NCI-H146 treated with DMSO at 0.1 percent for 48 hours (cell line): ENCODE measurements around the gene RABEP2.
"Not testable (repeated sequence)": the region's sequence is repeated elsewhere in the genome, so short reads cannot be mapped to it uniquely, and the experiment has no call there.

ENCODE experiments used
- DNase-seq: peaks from one replicate; lab custom pipeline; 2025; ENCODE audit not compliant: unreplicated experiment; lab: John Stamatoyannopoulos, UW

RABEP2 gene

GRCh38 chr16:28879841-28880588, 45.0 kb downstream of the RABEP2 start:
- DNase-seq, result peak; percentile 91

GRCh38 chr16:28879261-28879840, 45.7 kb downstream of the RABEP2 start:
- no peak for DNase-seq

- no peak for DNase-seq
Observed at GRCh38 chr16:28878083-28878926, 46.7 kb downstream of the RABEP2 start, which contains the start of gene ATP2A1. TSS of gene ATP2A1 (plus strand) at chr16:28878488. CDS start at chr16:28878672, 184 bp downstream.

GRCh38 chr16:28877655-28878000, 47.4 kb downstream of the RABEP2 start:
- no peak for DNase-seq

GRCh38 chr16:28876973-28877654, 47.9 kb downstream of the RABEP2 start:
- no peak for DNase-seq

GRCh38 chr16:28876019-28876659, 48.9 kb downstream of the RABEP2 start:
- DNase-seq, result no peak

GRCh38 chr16:28875134-28876018, 49.7 kb downstream of the RABEP2 start:
- DNase-seq, result no peak

GRCh38 chr16:28874406-28874805, 50.6 kb downstream of the RABEP2 start:
- DNase-seq, result no peak

GRCh38 chr16:28873543-28874201, 51.4 kb downstream of the RABEP2 start:
- DNase-seq, result no peak

- no peak for DNase-seq
Observed at GRCh38 chr16:28872952-28873351, 52.1 kb downstream of the RABEP2 start.

GRCh38 chr16:28869201-28869600, 55.8 kb downstream of the RABEP2 start:
- no peak for DNase-seq

- not testable (repeated sequence) for DNase-seq
Observed at GRCh38 chr16:28867646-28868045, 57.4 kb downstream of the RABEP2 start.

- DNase-seq, result no peak
Observed at GRCh38 chr16:28867241-28867640, 57.8 kb downstream of the RABEP2 start.

GRCh38 chr16:28866454-28866804, 58.6 kb downstream of the RABEP2 start:
- no peak for DNase-seq

- no peak for DNase-seq
Observed at GRCh38 chr16:28865722-28866453, 59.1 kb downstream of the RABEP2 start.

- DNase-seq, result no peak
Observed at GRCh38 chr16:28865001-28865688, 59.9 kb downstream of the RABEP2 start.

GRCh38 chr16:28863929-28864793, 60.9 kb downstream of the RABEP2 start:
- no peak for DNase-seq
